IMR-90 (cell line): ENCODE measurements around the gene NXN. TPM values are rescaled to one million over a fixed set of nuclear protein-coding genes. Genes with fewer than 3 reads are reported as not detected.
A peak's percentile ranks its signal among the peaks of the same experiment; 100 is the strongest.

Experiments
- ATAC-seq: fragments of 200-7000 bp; cut with Tn5 transposase; 2 replicates; pipeline ENCODE4 v1.9.1; 2020; ENCODE audit warnings: low read depth, mild to moderate bottlenecking, moderate library complexity
- BruUV-seq: library from RNA; stranded (reverse); fragments of 400-500 nt; replicated peaks from 2 replicates; lab custom pipeline; 2021; lab: Mats Ljungman, UMichigan
- CTCF ChIA-PET: fragments of 300-600 bp; formaldehyde crosslinking; extraction: SDS; loops from one replicate; lab custom pipeline; 2021; ENCODE audit warnings: antibody characterized with exemption; lab: Yijun Ruan, JAX
- POLR2A ChIA-PET: fragments of 300-600 bp; sonication (Branson Sonifier 250); formaldehyde crosslinking; loops from one replicate; lab custom pipeline; 2022; ENCODE audit warnings: antibody characterized with exemption; ENCODE audit not compliant: unreplicated experiment; lab: Charles Lee
- DNase-seq: peaks from one replicate; pipeline ENCODE4 v3.0.0; 2013
- H2AFZ ChIP-seq: replicated peaks from 2 replicates; pipeline ENCODE3; 2013; ENCODE audit warnings: low read length, mild to moderate bottlenecking; ENCODE audit not compliant: poor library complexity
- H2AK5ac ChIP-seq: 2 replicates; pipeline ENCODE4 v1.6.1; 2013; ENCODE audit warnings: low read depth, low read length, inconsistent platforms
- H2AK9ac ChIP-seq: replicated peaks from 2 replicates; pipeline ENCODE3; 2013; ENCODE audit warnings: mild to moderate bottlenecking, low read depth, low read length, moderate library complexity; ENCODE audit not compliant: poor library complexity
- H2BK120ac ChIP-seq: 2 replicates; pipeline ENCODE4 v1.6.1; 2013; ENCODE audit warnings: low read depth, low read length, inconsistent platforms
- H2BK15ac ChIP-seq: 3 replicates; pipeline ENCODE4 v1.6.1; 2013; ENCODE audit warnings: low read depth, low read length, inconsistent platforms
- H2BK20ac ChIP-seq: 2 replicates; pipeline ENCODE4 v1.6.1; 2013; ENCODE audit warnings: low read depth, mild to moderate bottlenecking, inconsistent platforms, low read length, moderate library complexity
- H2BK5ac ChIP-seq: 2 replicates; pipeline ENCODE4 v1.6.1; 2013; ENCODE audit warnings: mild to moderate bottlenecking, low read depth, low read length, inconsistent platforms; ENCODE audit not compliant: poor library complexity, severe bottlenecking
- H3K14ac ChIP-seq: replicated peaks from 2 replicates; pipeline ENCODE4 v1.6.1; 2013; ENCODE audit warnings: low read depth, low read length, inconsistent platforms
- H3K18ac ChIP-seq: 2 replicates; pipeline ENCODE4 v1.6.1; 2013; ENCODE audit warnings: low read depth, low read length, control low read depth
- H3K23ac ChIP-seq: 2 replicates; pipeline ENCODE4 v1.6.1; 2013; ENCODE audit warnings: low read depth, low read length, inconsistent platforms
- H3K27ac ChIP-seq: 2 replicates; pipeline ENCODE4 v1.5.1; 2013; ENCODE audit warnings: mild to moderate bottlenecking, control low read depth, low read length; ENCODE audit not compliant: insufficient read depth
- H3K27me3 ChIP-seq: 2 replicates; pipeline ENCODE4 v1.6.1; 2013; ENCODE audit warnings: low read length; ENCODE audit not compliant: control insufficient read depth, insufficient read depth
- H3K36me3 ChIP-seq: 2 replicates; pipeline ENCODE4 v1.6.1; 2013; ENCODE audit warnings: low read length, mixed read lengths; ENCODE audit not compliant: control insufficient read depth, insufficient read depth
- H3K4ac ChIP-seq: 2 replicates; pipeline ENCODE4 v1.6.1; 2013; ENCODE audit warnings: low read depth, low read length, inconsistent platforms
- H3K4me1 ChIP-seq: 2 replicates; pipeline ENCODE4 v1.6.1; 2013; ENCODE audit warnings: low read length, mixed read lengths; ENCODE audit not compliant: control insufficient read depth, insufficient read depth
- H3K4me2 ChIP-seq: 2 replicates; pipeline ENCODE4 v1.6.1; 2013; ENCODE audit warnings: low read depth, mild to moderate bottlenecking, control low read depth, low read length, moderate library complexity
- H3K4me3 ChIP-seq: 2 replicates; pipeline ENCODE4 v1.5.1; 2013; ENCODE audit warnings: low read depth, mild to moderate bottlenecking, control low read depth, low read length, moderate library complexity; ENCODE audit not compliant: insufficient read depth
- H3K56ac ChIP-seq: 2 replicates; pipeline ENCODE4 v1.6.1; 2013; ENCODE audit warnings: low read length, inconsistent platforms; ENCODE audit not compliant: insufficient read depth; ENCODE audit errors: extremely low read depth
- H3K79me1 ChIP-seq, 2 experiments: 2 replicates each; pipeline ENCODE4 v1.6.1; 2013; ENCODE audit warnings: low read length in 2 of 2, inconsistent platforms in 1 of 2, low read depth in 1 of 2
- H3K9ac ChIP-seq: 2 replicates; pipeline ENCODE4 v1.6.1; 2013; ENCODE audit warnings: low read depth, low read length, control low read depth
- H3K9me1 ChIP-seq: 2 replicates; pipeline ENCODE4 v1.6.1; 2013; ENCODE audit warnings: low read length, inconsistent platforms; ENCODE audit not compliant: insufficient read depth
- H3K9me3 ChIP-seq: 2 replicates; pipeline ENCODE4 v1.6.1; 2013; ENCODE audit warnings: low read length; ENCODE audit not compliant: control insufficient read depth, insufficient read depth
- H4K20me1 ChIP-seq: 2 replicates; pipeline ENCODE4 v1.6.1; 2013; ENCODE audit warnings: low read length, inconsistent platforms; ENCODE audit not compliant: insufficient read depth
- H4K5ac ChIP-seq: 2 replicates; pipeline ENCODE4 v1.6.1; 2013; ENCODE audit warnings: mild to moderate bottlenecking, low read depth, low read length, control low read depth
- H4K8ac ChIP-seq, 2 experiments: 2 replicates each; pipeline ENCODE4 v1.6.1; 2013; ENCODE audit warnings: low read depth in 2 of 2, low read length in 2 of 2, control low read depth in 1 of 2, inconsistent platforms in 1 of 2
- H4K91ac ChIP-seq: 2 replicates; pipeline ENCODE4 v1.6.1; 2013; ENCODE audit warnings: low read depth, low read length, inconsistent platforms; ENCODE audit not compliant: insufficient read depth
- BHLHE40 ChIP-seq: fragments of 150-350 bp; IDR thresholded peaks from 2 replicates; pipeline ENCODE4 v1.6.1; 2016; ENCODE audit warnings: mild to moderate bottlenecking, low read depth, low read length
- CEBPB ChIP-seq: IDR thresholded peaks from 2 replicates; pipeline ENCODE4 v1.6.1; 2012; ENCODE audit warnings: low read depth, low read length, improper control_type of control experiment
- CHD1 ChIP-seq: IDR thresholded peaks from 2 replicates; pipeline ENCODE4 v1.6.1; 2012; ENCODE audit warnings: low read depth, low read length, improper control_type of control experiment
- CTCF ChIP-seq: conservative IDR thresholded peaks from 2 replicates; pipeline ENCODE4 v1.5.1; 2012; ENCODE audit warnings: mild to moderate bottlenecking, low read depth, low read length, improper control_type of control experiment
- ELK1 ChIP-seq: fragments of 150-350 bp; IDR thresholded peaks from 2 replicates; pipeline ENCODE4 v1.6.1; 2016; ENCODE audit warnings: low read depth, mild to moderate bottlenecking, low read length, moderate library complexity, borderline replicate concordance
- FOS ChIP-seq: fragments of 150-350 bp; IDR thresholded peaks from 2 replicates; pipeline ENCODE4 v1.6.1; 2016; ENCODE audit warnings: low read depth, low read length
- MAFK ChIP-seq: IDR thresholded peaks from 2 replicates; pipeline ENCODE4 v1.6.1; 2012; ENCODE audit warnings: low read depth, low read length, improper control_type of control experiment
- MAZ ChIP-seq: IDR thresholded peaks from 2 replicates; pipeline ENCODE4 v1.6.1; 2012; ENCODE audit warnings: low read depth, mild to moderate bottlenecking, low read length, improper control_type of control experiment, moderate library complexity, borderline replicate concordance
- MXI1 ChIP-seq: IDR thresholded peaks from 2 replicates; pipeline ENCODE4 v1.6.1; 2012; ENCODE audit warnings: low read depth, mild to moderate bottlenecking, low read length, moderate library complexity, borderline replicate concordance
- POLR2A ChIP-seq: IDR thresholded peaks from 2 replicates; pipeline ENCODE4 v1.6.1; 2012; ENCODE audit warnings: mild to moderate bottlenecking, low read depth, low read length
- RAD21 ChIP-seq: IDR thresholded peaks from 2 replicates; pipeline ENCODE4 v1.6.1; 2012; ENCODE audit warnings: low read length, improper control_type of control experiment
- RCOR1 ChIP-seq: IDR thresholded peaks from 2 replicates; pipeline ENCODE4 v1.6.1; 2012; ENCODE audit warnings: mild to moderate bottlenecking, low read length, improper control_type of control experiment; ENCODE audit not compliant: insufficient replicate concordance
- RFX5 ChIP-seq: IDR thresholded peaks from 2 replicates; pipeline ENCODE4 v1.8.0; 2012; ENCODE audit warnings: low read depth, mild to moderate bottlenecking, low read length, moderate library complexity
- SMC3 ChIP-seq: fragments of 150-350 bp; IDR thresholded peaks from 2 replicates; pipeline ENCODE4 v1.6.1; 2016; ENCODE audit warnings: low read depth, mild to moderate bottlenecking, antibody characterized with exemption, low read length, moderate library complexity
- USF2 ChIP-seq: fragments of 150-350 bp; IDR thresholded peaks from 2 replicates; pipeline ENCODE4 v1.6.1; 2017; ENCODE audit warnings: mild to moderate bottlenecking, antibody characterized with exemption, low read length, low read depth
- WGBS, 2 experiments: methylation state at CpG; one replicate each; pipeline versions ENCODE4 v1.1.5 to v1.1.7; 2013; ENCODE audit warnings: missing lambda C conversion rate in 2 of 2; ENCODE audit not compliant: insufficient read length in 1 of 2; ENCODE audit errors: extremely low coverage in 2 of 2; 5-methylcytosine and 5-hydroxymethylcytosine counted together
- dilution Hi-C: fragments of 300-500 bp; cut with HindIII; formaldehyde crosslinking; loops from one replicate; pipeline ENCODE4 v1.14.3; 2018; ENCODE audit warnings: low sequenced_read_pairs; ENCODE audit not compliant: unreplicated experiment
- in situ Hi-C: fragments of 300-500 bp; cut with MboI; formaldehyde crosslinking; loops from 3 replicates; pipeline ENCODE4 v1.14.3; 2019; ENCODE audit warnings: low sequenced_read_pairs, inconsistent platforms, mixed read lengths
- intact Hi-C: fragments of 100-400 bp; cut with micrococcal nuclease; formaldehyde crosslinking; loops from 2 replicates; pipeline ENCODE4 v1.10.0; 2022
- polyA plus RNA-seq, 3 experiments: library from polyadenylated mRNA; depleted of rRNA; stranded (reverse); fragments of >200 nt; gene quantifications; 2 replicates each; pipeline ENCODE4 v1.2.3, GENCODE V29; 2012; ENCODE audit warnings: low replicate concordance in 1 of 3
- total RNA-seq: library from RNA; depleted of rRNA; stranded (reverse); fragments of >200 nt; gene quantifications from 2 replicates; pipeline ENCODE4 v1.2.3, GENCODE V29; 2012

NXN gene
- total and polyA plus RNA-seq, 2 of the 4 experiments (the other 2 are of a cell fraction): 52.5 to 116 TPM

DNA sequence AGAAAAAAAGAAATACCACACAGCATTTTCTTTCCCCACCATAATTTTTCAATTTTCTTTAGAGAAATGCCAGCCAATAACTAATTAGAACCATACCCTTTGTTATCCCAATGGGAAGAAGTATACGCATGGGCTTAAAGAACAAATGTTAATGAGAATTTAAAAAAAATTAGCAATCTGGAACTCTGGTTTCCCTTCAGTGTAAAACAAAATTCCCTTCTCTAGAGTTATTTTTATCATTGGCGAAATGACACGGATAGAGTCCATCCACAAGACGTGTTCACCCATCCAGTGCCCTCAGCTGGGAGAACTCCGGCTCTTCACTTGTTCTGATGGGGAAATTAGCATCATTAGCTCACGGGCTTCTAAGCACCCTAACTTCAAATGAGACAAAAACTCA, 3.3 kb downstream of the NXN start:
- no peak overlapping the region for H3K18ac ChIP-seq
- H3K4me1 ChIP-seq: peaks cover 12% of the 10 kb centered on the region
- no peak overlapping the region for H3K27ac ChIP-seq
- no peak overlapping the region for H3K23ac ChIP-seq
- BruUV-seq: no TSS peak
- H3K9ac ChIP-seq: no peak overlapping the region
- no peak overlapping the region for H4K8ac ChIP-seq
- no peak overlapping the region for H3K56ac ChIP-seq
- no peaks in the 10 kb centered on the region; the same call in 1 of the 2 replicates for H3K9me3 ChIP-seq
- no peak overlapping the region for H2AK5ac ChIP-seq
- H2BK20ac ChIP-seq: no peak overlapping the region
- no peak overlapping the region for H2AK9ac ChIP-seq
- H3K9me1 ChIP-seq: peaks cover 13% of the 10 kb centered on the region
- H3K4me3 ChIP-seq: no peak overlapping the region
- no peak overlapping the region for H2BK15ac ChIP-seq
- no peak overlapping the region for H2AFZ ChIP-seq
- WGBS, 2 experiments: no CpG with 5 or more reads among the region's 6 CpGs
- H3K14ac ChIP-seq: no peak overlapping the region
- H3K4ac ChIP-seq: peak overlapping the region; percentile 43; the same call in 1 of the 2 replicates
- H3K27me3 ChIP-seq: no peaks in the 10 kb centered on the region
- no peak for DNase-seq
- ChIA-PET CTCF (no interaction called here), POLR2A (interaction anchor here (0.7 kb wide), 2 partner anchors 47 to 50 kb away, joined by 3 to 8 read pairs; no protein-coding TSS in a partner anchor)
- H4K20me1 ChIP-seq: peaks cover 65% of the 10 kb centered on the region
- no peak overlapping the region for H4K5ac ChIP-seq
- intact Hi-C loops: no loop called here
- no peak overlapping the region for H4K91ac ChIP-seq
- in situ Hi-C loops: no loop called here
- H3K79me1 ChIP-seq: peaks cover 17 to 49% of the 10 kb centered on the region in 2 experiments; a peak in 3 of 4 replicates
- no peak overlapping the region for H2BK5ac ChIP-seq
- TF ChIP-seq SMC3: no peak
- TF ChIP-seq MAZ: no peak
- no peak for TF ChIP-seq RCOR1
- TF ChIP-seq FOS: no peak
- TF ChIP-seq BHLHE40: no peak
- no peak for TF ChIP-seq RAD21
- TF ChIP-seq POLR2A: no peak
- no peak for TF ChIP-seq MXI1
- no peak for TF ChIP-seq CEBPB
- TF ChIP-seq MAFK: no peak
- no peak for TF ChIP-seq USF2
- TF ChIP-seq CTCF: no peak
- no peak for TF ChIP-seq ELK1
- TF ChIP-seq RFX5: no peak
- no peak for TF ChIP-seq CHD1
- H3K4me2 ChIP-seq: peak overlapping the region; percentile 37; the same call in 1 of the 2 replicates
- peaks cover 9% of the 10 kb centered on the region for H3K36me3 ChIP-seq
- no peak for ATAC-seq
- H2BK120ac ChIP-seq: no peak overlapping the region
- dilution Hi-C loops: loop anchor here (25.0 kb wide), 1 partner anchor 189 kb away; the partner anchor contains the start of genes GLOD4 and MRM3
